WERI-Rb-1 (cell line): Measurements from ENCODE around the gene RCAN3.

Experiments used
- DNase-seq: peaks from one replicate; pipeline ENCODE4 v3.0.0-alpha.2; 2020
- H3K27ac ChIP-seq: fragments of 250-450 bp; sonication (Bioruptor Pico); 2 replicates; pipeline ENCODE4 v1.5.1; 2020; ENCODE audit warnings: mild to moderate bottlenecking, moderate library complexity
- H3K27me3 ChIP-seq: fragments of 250-450 bp; sonication (Bioruptor Pico); 2 replicates; pipeline ENCODE4 v1.5.1; 2021; ENCODE audit warnings: mild to moderate bottlenecking, low read depth, moderate library complexity; ENCODE audit not compliant: insufficient read depth, severe bottlenecking
- H3K36me3 ChIP-seq: fragments of 250-450 bp; sonication (Bioruptor Pico); 2 replicates; pipeline ENCODE4 v1.5.1; 2020; ENCODE audit warnings: mild to moderate bottlenecking, moderate library complexity
- H3K4me3 ChIP-seq: 2 replicates; pipeline ENCODE4 v1.5.1; 2011; ENCODE audit warnings: low read depth, mild to moderate bottlenecking, control low read depth, low read length
- H3K9me3 ChIP-seq: fragments of 250-450 bp; sonication (Bioruptor Pico); 2 replicates; pipeline ENCODE4 v1.5.1; 2021; ENCODE audit warnings: mild to moderate bottlenecking, moderate library complexity; ENCODE audit not compliant: severe bottlenecking
- TF ChIP-seq, protein P1 (sequence below): IDR thresholded peaks from 2 replicates; pipeline ENCODE4 v1.5.1; 2011; ENCODE audit warnings: low read depth, mild to moderate bottlenecking, control low read depth, inconsistent platforms, low read length

Gene RCAN3

DNA sequence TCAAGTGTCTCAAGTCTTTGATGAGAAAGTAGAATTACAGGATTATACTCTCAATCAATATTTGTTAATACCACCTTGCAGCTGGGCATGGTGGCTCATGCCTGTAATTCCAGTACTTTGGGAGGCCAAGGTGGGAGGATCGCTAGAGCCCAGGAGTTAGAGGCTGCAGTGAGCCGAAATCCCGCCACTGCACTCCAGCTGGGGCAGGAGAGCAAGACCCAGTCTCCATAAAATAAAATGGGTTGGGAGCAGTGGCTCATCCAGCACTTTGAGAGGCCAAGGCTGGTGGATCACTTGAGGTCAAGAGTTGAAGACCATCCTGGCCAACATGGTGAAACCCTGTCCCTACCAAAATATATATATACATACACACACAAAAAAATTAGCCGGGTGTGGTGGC, 52.1 kb downstream of the RCAN3 start:
- no peaks in the 10 kb centered on the region for H3K36me3 ChIP-seq
- H3K27me3 ChIP-seq = no peaks in the 10 kb centered on the region
- H3K9me3 ChIP-seq = peaks cover 4% of the 10 kb centered on the region
- peak overlapping the region; percentile 93 for H3K27ac ChIP-seq
- DNase-seq = no peak
- no peak overlapping the region for H3K4me3 ChIP-seq
- TF ChIP-seq, protein P1, sequence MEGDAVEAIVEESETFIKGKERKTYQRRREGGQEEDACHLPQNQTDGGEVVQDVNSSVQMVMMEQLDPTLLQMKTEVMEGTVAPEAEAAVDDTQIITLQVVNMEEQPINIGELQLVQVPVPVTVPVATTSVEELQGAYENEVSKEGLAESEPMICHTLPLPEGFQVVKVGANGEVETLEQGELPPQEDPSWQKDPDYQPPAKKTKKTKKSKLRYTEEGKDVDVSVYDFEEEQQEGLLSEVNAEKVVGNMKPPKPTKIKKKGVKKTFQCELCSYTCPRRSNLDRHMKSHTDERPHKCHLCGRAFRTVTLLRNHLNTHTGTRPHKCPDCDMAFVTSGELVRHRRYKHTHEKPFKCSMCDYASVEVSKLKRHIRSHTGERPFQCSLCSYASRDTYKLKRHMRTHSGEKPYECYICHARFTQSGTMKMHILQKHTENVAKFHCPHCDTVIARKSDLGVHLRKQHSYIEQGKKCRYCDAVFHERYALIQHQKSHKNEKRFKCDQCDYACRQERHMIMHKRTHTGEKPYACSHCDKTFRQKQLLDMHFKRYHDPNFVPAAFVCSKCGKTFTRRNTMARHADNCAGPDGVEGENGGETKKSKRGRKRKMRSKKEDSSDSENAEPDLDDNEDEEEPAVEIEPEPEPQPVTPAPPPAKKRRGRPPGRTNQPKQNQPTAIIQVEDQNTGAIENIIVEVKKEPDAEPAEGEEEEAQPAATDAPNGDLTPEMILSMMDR = no peak

DNA sequence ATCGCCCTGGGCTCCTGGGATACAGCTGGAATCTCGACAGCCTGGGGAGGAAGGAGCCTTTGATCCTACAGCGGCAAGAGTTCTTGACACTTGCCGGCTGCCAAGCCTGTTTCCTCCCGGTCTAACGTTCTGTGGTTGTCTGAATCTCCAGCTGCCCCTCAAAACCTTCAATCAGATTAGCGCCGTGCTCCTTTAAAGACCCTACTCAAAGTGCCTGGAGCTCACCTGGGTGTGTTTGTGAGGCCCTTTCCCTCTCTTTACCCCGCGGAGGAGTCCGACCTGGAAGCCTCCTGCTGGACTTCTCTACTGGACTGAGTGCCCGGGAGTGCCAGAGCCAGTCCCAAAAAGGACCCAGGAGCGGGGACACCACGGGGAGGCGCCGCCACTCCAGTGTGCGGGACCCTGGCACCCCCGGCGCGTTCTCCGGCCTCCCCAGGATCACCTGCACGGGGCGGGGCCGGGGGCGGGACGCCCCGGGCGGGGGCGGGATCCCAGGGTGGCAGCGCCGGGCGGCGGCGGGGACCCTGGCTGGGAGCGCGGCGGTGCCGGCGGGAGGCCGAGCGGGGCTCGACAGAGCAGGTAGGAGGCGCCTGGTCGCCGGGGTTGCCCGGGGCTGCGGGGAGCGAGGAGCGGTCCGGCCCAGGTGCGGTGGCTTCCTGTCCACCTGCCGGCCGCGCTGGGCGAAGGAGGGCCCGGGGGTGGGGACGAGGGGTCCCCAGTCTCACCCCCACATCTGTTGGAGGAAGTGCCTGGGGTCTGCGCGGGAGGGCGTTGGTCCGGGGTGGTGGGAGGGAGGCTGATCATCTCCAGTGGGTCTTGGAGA, 53.2 kb downstream of the RCAN3 start, which contains the start of gene NCMAP:
Gene NCMAP, plus strand, starts transcription at position 497 of the 823 bp plus-strand sequence. CDS start 39,344 bp downstream, outside the sequence.
- no peaks in the 10 kb centered on the region for H3K36me3 ChIP-seq
- H3K27ac ChIP-seq = peak within 1 kb of the TSS; percentile 93
- peaks cover 4% of the 10 kb centered on the region for H3K9me3 ChIP-seq
- peak; percentile 45 for DNase-seq
- TF ChIP-seq, protein P1 = 0 out of 2 replicates have a peak, but pooled peaks have one; percentile 3
- peak within 1 kb of the TSS; percentile 30 for H3K4me3 ChIP-seq
- H3K27me3 ChIP-seq = no peaks in the 10 kb centered on the region

DNA sequence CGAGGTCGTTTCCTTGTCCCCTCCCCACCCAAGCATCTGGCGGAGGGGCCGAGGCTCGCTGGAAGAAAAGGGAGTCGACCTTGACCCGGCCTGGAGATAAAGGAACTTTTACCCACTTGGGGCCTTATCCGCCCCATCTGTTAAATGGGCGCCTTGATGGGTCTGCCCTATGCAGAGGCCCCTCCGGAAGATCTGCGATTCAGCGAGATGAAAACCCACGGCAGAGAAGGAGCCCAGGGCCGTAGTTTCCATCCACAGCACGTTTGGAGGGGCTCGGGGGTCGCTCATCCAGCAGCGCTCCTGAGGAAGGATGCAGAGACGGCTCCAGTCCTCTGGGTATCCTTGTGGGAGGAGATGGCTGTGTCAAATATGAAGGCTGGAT, 53.8 kb downstream of the RCAN3 start:
- Histone ChIP-seq H3K4me3 (peak overlapping the region; percentile 30), H3K9me3 (peaks cover 4% of the 10 kb centered on the region), H3K27ac (peak overlapping the region; percentile 17; the same call in 1 of the 2 replicates), H3K27me3 (no peaks in the 10 kb centered on the region), H3K36me3 (no peaks in the 10 kb centered on the region)
- TF ChIP-seq, protein P1 = no peak
- no peak for DNase-seq

DNA sequence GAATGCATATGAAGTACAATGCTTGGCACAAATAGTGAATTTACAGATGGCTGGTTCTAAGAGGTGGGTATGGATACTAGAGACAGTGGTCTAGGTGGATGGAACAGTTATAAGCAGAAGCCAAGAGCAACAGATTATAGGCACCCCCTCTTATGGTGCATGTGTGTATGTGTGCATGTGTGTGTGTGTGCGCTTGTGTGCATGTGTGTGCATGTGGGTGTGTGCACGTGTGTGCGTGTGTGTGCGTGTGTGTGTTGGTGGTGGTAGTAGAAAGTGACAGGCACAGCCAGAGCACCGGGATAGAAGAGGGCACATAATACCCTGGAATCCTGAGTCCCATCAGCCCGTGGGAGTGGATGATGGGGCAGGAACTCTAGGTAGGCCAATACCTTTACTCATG, 54.6 kb downstream of the RCAN3 start:
- DNase-seq = no peak
- Histone ChIP-seq H3K36me3 (no peaks in the 10 kb centered on the region), H3K27me3 (no peaks in the 10 kb centered on the region), H3K9me3 (peaks cover 4% of the 10 kb centered on the region), H3K27ac (no peak overlapping the region), H3K4me3 (no peak overlapping the region)
- TF ChIP-seq, protein P1 = no peak

DNA sequence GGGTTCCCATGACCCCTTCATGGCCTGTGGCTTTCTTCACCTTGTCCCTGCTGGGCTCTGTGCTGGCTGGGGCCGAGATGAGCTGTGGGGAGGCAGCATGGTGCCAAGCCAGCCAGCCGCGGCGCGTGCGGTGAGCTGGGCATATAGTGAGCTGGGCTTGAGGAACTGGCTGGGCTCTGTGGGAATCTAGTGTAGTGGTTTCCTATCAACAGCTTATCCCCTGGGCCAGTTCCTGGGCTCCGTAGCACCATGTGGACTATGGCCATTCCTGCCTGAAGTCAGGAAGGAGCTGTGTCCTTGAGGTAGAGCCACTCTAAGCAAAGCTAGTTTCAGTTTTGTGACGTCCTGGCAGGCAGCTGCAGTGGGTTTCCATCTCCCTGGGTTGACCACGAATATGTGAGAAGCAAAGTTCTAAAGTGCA, 55.1 kb downstream of the RCAN3 start:
- Histone ChIP-seq H3K36me3 (no peaks in the 10 kb centered on the region), H3K4me3 (no peak overlapping the region), H3K27ac (no peak overlapping the region), H3K27me3 (no peaks in the 10 kb centered on the region), H3K9me3 (peaks cover 4% of the 10 kb centered on the region)
- TF ChIP-seq, protein P1 = no peak
- DNase-seq = no peak

DNA sequence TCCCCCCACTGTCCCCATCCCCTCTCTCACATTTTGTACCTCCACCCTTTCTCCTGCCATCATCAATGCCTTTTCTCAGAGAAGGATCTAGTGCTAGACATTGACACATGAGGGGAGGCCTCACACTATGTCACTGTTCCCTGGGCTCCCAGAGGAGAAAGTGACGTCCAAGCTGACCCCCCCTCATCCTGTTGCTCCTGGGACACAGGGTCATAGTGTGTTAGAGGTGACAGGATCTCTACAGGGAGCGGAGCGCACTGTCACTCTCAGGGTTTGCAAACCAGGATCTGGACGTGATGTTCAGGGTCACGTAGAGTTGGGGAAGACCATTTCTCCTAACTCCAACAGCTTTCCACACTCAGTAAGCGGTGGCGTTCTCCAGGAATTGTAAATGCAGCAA, 55.8 kb downstream of the RCAN3 start:
- DNase-seq = no peak
- TF ChIP-seq, protein P1 = no peak
- Histone ChIP-seq H3K4me3 (no peak overlapping the region), H3K36me3 (no peaks in the 10 kb centered on the region), H3K27ac (no peak overlapping the region), H3K27me3 (no peaks in the 10 kb centered on the region), H3K9me3 (peaks cover 4% of the 10 kb centered on the region)
